ENCODE measurements around the gene SERPINA10.

SERPINA10 gene

GRCh38 chr14:94292872-94293577 is at the start of gene SERPINA10:
SERPINA10 (minus strand) TSS chr14:94293268; CDS start chr14:94290593, 2,675 bp downstream.
- DNase-seq: peak in 1 of 2 experiments; percentile 26

- no peak for DNase-seq
Measured at GRCh38 chr14:94342334-94342934, 49.4 kb upstream of the SERPINA10 start.

GRCh38 chr14:94341656-94342333 is 48.7 kb upstream of the SERPINA10 start:
- DNase-seq: no peak

GRCh38 chr14:94340533-94340932 is 47.5 kb upstream of the SERPINA10 start:
- no peak for DNase-seq

GRCh38 chr14:94338023-94338422 is 45.0 kb upstream of the SERPINA10 start:
- no peak for DNase-seq

GRCh38 chr14:94337274-94337673 is 44.2 kb upstream of the SERPINA10 start:
- DNase-seq: no peak

- DNase-seq: no peak
Measured at GRCh38 chr14:94334872-94335271, 41.8 kb upstream of the SERPINA10 start.

GRCh38 chr14:94332587-94332986 is 39.5 kb upstream of the SERPINA10 start:
- DNase-seq: no peak

- no peak for DNase-seq
Measured at GRCh38 chr14:94332063-94332583, 39.1 kb upstream of the SERPINA10 start.

GRCh38 chr14:94331462-94331861 is 38.4 kb upstream of the SERPINA10 start:
- DNase-seq: no peak

- no peak for DNase-seq
Measured at GRCh38 chr14:94330857-94331256, 37.8 kb upstream of the SERPINA10 start.

- no peak for DNase-seq
Measured at GRCh38 chr14:94330432-94330831, 37.4 kb upstream of the SERPINA10 start.

- no peak for DNase-seq
Measured at GRCh38 chr14:94329857-94330256, 36.8 kb upstream of the SERPINA10 start.

- DNase-seq: no peak
Measured at GRCh38 chr14:94328196-94328595, 35.1 kb upstream of the SERPINA10 start.

GRCh38 chr14:94322648-94323570 is 29.8 kb upstream of the SERPINA10 start, which contains the start of gene SERPINA6:
SERPINA6 (minus strand) TSS chr14:94323336; CDS start chr14:94314648, 8,688 bp downstream.
- no peak for DNase-seq

GRCh38 chr14:94321421-94322271 is 28.6 kb upstream of the SERPINA10 start:
- DNase-seq: no peak

GRCh38 chr14:94320243-94320642 is 27.2 kb upstream of the SERPINA10 start:
- peak in 1 of 2 experiments; percentile 4 for DNase-seq

- no peak for DNase-seq
Measured at GRCh38 chr14:94317259-94317658, 24.2 kb upstream of the SERPINA10 start.

GRCh38 chr14:94316692-94317091 is 23.6 kb upstream of the SERPINA10 start:
- no peak for DNase-seq

- no peak for DNase-seq
Measured at GRCh38 chr14:94314890-94315289, 21.8 kb upstream of the SERPINA10 start.

GRCh38 chr14:94313991-94314655 is 21.1 kb upstream of the SERPINA10 start:
- no peak for DNase-seq

Data from NCI-H526 (cell line).